Measurements from ENCODE around the gene DDAH1.

Gene DDAH1

GRCh38 chr1:85283475-85284199 is 181.3 kb downstream of the DDAH1 start:
- Histone ChIP-seq H3K27ac (ENCODE audit: low read depth, low read length) (no peak overlapping the region), H2BK120ac (ENCODE audit: insufficient read depth, low read length, poor library complexity) (no peak overlapping the region), H3K18ac (ENCODE audit: low read length) (no peak overlapping the region), H2AFZ (ENCODE audit: insufficient read depth, low read length, poor library complexity) (no peak overlapping the region), H3K4me3 (ENCODE audit: low read depth, low read length) (no peak overlapping the region), H3K9ac (ENCODE audit: low read length) (no peak overlapping the region), H3K4me2 (ENCODE audit: low read length) (no peak overlapping the region), H3K9me3 (ENCODE audit: insufficient read depth, low read depth, low read length) (peaks cover 3% of the 10 kb centered on the region), H3K79me2 (ENCODE audit: control insufficient read depth, insufficient read depth, low read length, poor library complexity) (no peaks in the 10 kb centered on the region), H3K23ac (ENCODE audit: low read length) (no peak overlapping the region), H3K4me1 (ENCODE audit: control insufficient read depth in 1 of 2, insufficient read depth in 2 of 2, low read length in 2 of 2) (peaks cover 5 to 6% of the 10 kb centered on the region in 2 experiments), H4K12ac (ENCODE audit: low read depth, low read length) (no peak overlapping the region), H4K8ac (ENCODE audit: low read depth, low read length) (no peak overlapping the region), H4K91ac (ENCODE audit: low read depth, low read length) (no peak overlapping the region), H2AK5ac (ENCODE audit: low read length) (no peak overlapping the region), H2BK12ac (ENCODE audit: low read length) (no peak overlapping the region), H3K36me3 (ENCODE audit: control insufficient read depth in 1 of 2, insufficient read depth in 2 of 2, low read length in 2 of 2) (no peaks in the 10 kb centered on the region), H3K14ac (ENCODE audit: low read length) (no peak overlapping the region), H3K27me3 (ENCODE audit: insufficient read depth, low read length) (no peaks in the 10 kb centered on the region), H2BK5ac (ENCODE audit: low read depth, low read length, poor library complexity) (no peak overlapping the region), H3K4ac (ENCODE audit: low read depth, low read length) (no peak overlapping the region), H3K79me1 (ENCODE audit: low read length) (no peaks in the 10 kb centered on the region)
- no CpG with 5 or more reads among the region's 11 CpGs for WGBS (ENCODE audit: extremely low coverage, insufficient coverage, insufficient read length)
- DNase-seq: no peak

- no peak overlapping the region for H3K14ac ChIP-seq (ENCODE audit: low read length)
- no CpG with 5 or more reads among the region's 1 CpG for WGBS (ENCODE audit: extremely low coverage, insufficient coverage, insufficient read length)
- H3K79me2 ChIP-seq (ENCODE audit: control insufficient read depth, insufficient read depth, low read length, poor library complexity): no peaks in the 10 kb centered on the region
- no peaks in the 10 kb centered on the region for H3K79me1 ChIP-seq (ENCODE audit: low read length)
- H4K91ac ChIP-seq (ENCODE audit: low read depth, low read length): no peak overlapping the region
- no peak for DNase-seq
- H2BK12ac ChIP-seq (ENCODE audit: low read length): no peak overlapping the region
- no peak overlapping the region for H3K23ac ChIP-seq (ENCODE audit: low read length)
- H3K4me2 ChIP-seq (ENCODE audit: low read length): no peak overlapping the region
- H3K4me3 ChIP-seq (ENCODE audit: low read depth, low read length): no peak overlapping the region
- H3K9ac ChIP-seq (ENCODE audit: low read length): no peak overlapping the region
- no peaks in the 10 kb centered on the region for H3K27me3 ChIP-seq (ENCODE audit: insufficient read depth, low read length)
- no peak overlapping the region for H3K4ac ChIP-seq (ENCODE audit: low read depth, low read length)
- H4K12ac ChIP-seq (ENCODE audit: low read depth, low read length): no peak overlapping the region
- no peaks in the 10 kb centered on the region for H3K36me3 ChIP-seq (ENCODE audit: control insufficient read depth in 1 of 2, insufficient read depth in 2 of 2, low read length in 2 of 2)
- no peak overlapping the region for H3K18ac ChIP-seq (ENCODE audit: low read length)
- H3K4me1 ChIP-seq (ENCODE audit: control insufficient read depth in 1 of 2, insufficient read depth in 2 of 2, low read length in 2 of 2): peaks cover 5 to 6% of the 10 kb centered on the region in 2 experiments
- no peak overlapping the region for H2BK120ac ChIP-seq (ENCODE audit: insufficient read depth, low read length, poor library complexity)
- no peak overlapping the region for H3K27ac ChIP-seq (ENCODE audit: low read depth, low read length)
- H2AFZ ChIP-seq (ENCODE audit: insufficient read depth, low read length, poor library complexity): no peak overlapping the region
- no peak overlapping the region for H2AK5ac ChIP-seq (ENCODE audit: low read length)
- H3K9me3 ChIP-seq (ENCODE audit: insufficient read depth, low read depth, low read length): peaks cover 3% of the 10 kb centered on the region
- H4K8ac ChIP-seq (ENCODE audit: low read depth, low read length): no peak overlapping the region
- no peak overlapping the region for H2BK5ac ChIP-seq (ENCODE audit: low read depth, low read length, poor library complexity)
Measured at GRCh38 chr1:85282424-85282823, 182.5 kb downstream of the DDAH1 start.

GRCh38 chr1:85280636-85281035 is 184.3 kb downstream of the DDAH1 start:
- WGBS (ENCODE audit: extremely low coverage, insufficient coverage, insufficient read length): no CpG with 5 or more reads among the region's 4 CpGs
- H2BK5ac ChIP-seq (ENCODE audit: low read depth, low read length, poor library complexity): no peak overlapping the region
- H3K27ac ChIP-seq (ENCODE audit: low read depth, low read length): no peak overlapping the region
- H3K79me1 ChIP-seq (ENCODE audit: low read length): peaks cover 9% of the 10 kb centered on the region
- H4K12ac ChIP-seq (ENCODE audit: low read depth, low read length): no peak overlapping the region
- H2BK12ac ChIP-seq (ENCODE audit: low read length): no peak overlapping the region
- H4K8ac ChIP-seq (ENCODE audit: low read depth, low read length): no peak overlapping the region
- no peaks in the 10 kb centered on the region for H3K36me3 ChIP-seq (ENCODE audit: control insufficient read depth in 1 of 2, insufficient read depth in 2 of 2, low read length in 2 of 2)
- peaks cover 3% of the 10 kb centered on the region for H3K9me3 ChIP-seq (ENCODE audit: insufficient read depth, low read depth, low read length)
- no peak overlapping the region for H3K18ac ChIP-seq (ENCODE audit: low read length)
- no peak overlapping the region for H3K14ac ChIP-seq (ENCODE audit: low read length)
- no peak overlapping the region for H3K4me2 ChIP-seq (ENCODE audit: low read length)
- no peak overlapping the region for H4K91ac ChIP-seq (ENCODE audit: low read depth, low read length)
- no peaks in the 10 kb centered on the region for H3K27me3 ChIP-seq (ENCODE audit: insufficient read depth, low read length)
- peaks cover 6% of the 10 kb centered on the region in 2 experiments for H3K4me1 ChIP-seq (ENCODE audit: control insufficient read depth in 1 of 2, insufficient read depth in 2 of 2, low read length in 2 of 2)
- H2AFZ ChIP-seq (ENCODE audit: insufficient read depth, low read length, poor library complexity): no peak overlapping the region
- no peak for DNase-seq
- no peak overlapping the region for H2BK120ac ChIP-seq (ENCODE audit: insufficient read depth, low read length, poor library complexity)
- no peak overlapping the region for H3K4me3 ChIP-seq (ENCODE audit: low read depth, low read length)
- H3K4ac ChIP-seq (ENCODE audit: low read depth, low read length): no peak overlapping the region
- H3K23ac ChIP-seq (ENCODE audit: low read length): no peak overlapping the region
- H2AK5ac ChIP-seq (ENCODE audit: low read length): no peak overlapping the region
- no peak overlapping the region for H3K9ac ChIP-seq (ENCODE audit: low read length)
- H3K79me2 ChIP-seq (ENCODE audit: control insufficient read depth, insufficient read depth, low read length, poor library complexity): peaks cover 6% of the 10 kb centered on the region

GRCh38 chr1:85279458-85280080 is 185.4 kb downstream of the DDAH1 start:
- H3K23ac ChIP-seq (ENCODE audit: low read length): no peak overlapping the region
- H3K9me3 ChIP-seq (ENCODE audit: insufficient read depth, low read depth, low read length): no peaks in the 10 kb centered on the region
- H4K91ac ChIP-seq (ENCODE audit: low read depth, low read length): no peak overlapping the region
- no CpG with 5 or more reads among the region's 10 CpGs for WGBS (ENCODE audit: extremely low coverage, insufficient coverage, insufficient read length)
- H2AFZ ChIP-seq (ENCODE audit: insufficient read depth, low read length, poor library complexity): peak overlapping the region; percentile 64
- no peak overlapping the region for H3K27ac ChIP-seq (ENCODE audit: low read depth, low read length)
- no peaks in the 10 kb centered on the region for H3K36me3 ChIP-seq (ENCODE audit: control insufficient read depth in 1 of 2, insufficient read depth in 2 of 2, low read length in 2 of 2)
- H3K4me2 ChIP-seq (ENCODE audit: low read length): no peak overlapping the region
- H3K18ac ChIP-seq (ENCODE audit: low read length): no peak overlapping the region
- H2BK120ac ChIP-seq (ENCODE audit: insufficient read depth, low read length, poor library complexity): no peak overlapping the region
- no peak for DNase-seq
- no peaks in the 10 kb centered on the region for H3K27me3 ChIP-seq (ENCODE audit: insufficient read depth, low read length)
- H2BK5ac ChIP-seq (ENCODE audit: low read depth, low read length, poor library complexity): no peak overlapping the region
- H3K4ac ChIP-seq (ENCODE audit: low read depth, low read length): peak overlapping the region; percentile 4
- H3K79me2 ChIP-seq (ENCODE audit: control insufficient read depth, insufficient read depth, low read length, poor library complexity): peaks cover 7% of the 10 kb centered on the region
- H2AK5ac ChIP-seq (ENCODE audit: low read length): no peak overlapping the region
- peak overlapping the region; percentile 11 for H3K14ac ChIP-seq (ENCODE audit: low read length)
- H3K79me1 ChIP-seq (ENCODE audit: low read length): peaks cover 10% of the 10 kb centered on the region
- no peak overlapping the region for H4K12ac ChIP-seq (ENCODE audit: low read depth, low read length)
- H3K4me1 ChIP-seq (ENCODE audit: control insufficient read depth in 1 of 2, insufficient read depth in 2 of 2, low read length in 2 of 2): peaks cover 6% of the 10 kb centered on the region in 2 experiments
- no peak overlapping the region for H2BK12ac ChIP-seq (ENCODE audit: low read length)
- H4K8ac ChIP-seq (ENCODE audit: low read depth, low read length): peak overlapping the region; percentile 47
- H3K9ac ChIP-seq (ENCODE audit: low read length): no peak overlapping the region
- no peak overlapping the region for H3K4me3 ChIP-seq (ENCODE audit: low read depth, low read length)

Data from trophoblast cell (in vitro differentiated cells and primary cell).